HT1080 (cell line): ENCODE data around the gene YPEL3. TPM values are rescaled to one million over a fixed set of nuclear protein-coding genes. Genes with fewer than 3 reads are reported as not detected.
A peak's percentile ranks its signal among the peaks of the same experiment; 100 is the strongest.

Source experiments
- DNase-seq: peaks from one replicate; pipeline ENCODE4 v3.0.0-alpha.2; 2015; ENCODE audit warnings: low read depth
- total RNA-seq: library from RNA; depleted of rRNA; stranded (reverse); fragments of >200 nt; shearing (Covaris generic); gene quantifications from 2 replicates; pipeline ENCODE4 v1.2.3, GENCODE V29; 2014

The YPEL3 gene
- total RNA-seq, 1 experiment from 2014 or later: 0.48 TPM

DNA sequence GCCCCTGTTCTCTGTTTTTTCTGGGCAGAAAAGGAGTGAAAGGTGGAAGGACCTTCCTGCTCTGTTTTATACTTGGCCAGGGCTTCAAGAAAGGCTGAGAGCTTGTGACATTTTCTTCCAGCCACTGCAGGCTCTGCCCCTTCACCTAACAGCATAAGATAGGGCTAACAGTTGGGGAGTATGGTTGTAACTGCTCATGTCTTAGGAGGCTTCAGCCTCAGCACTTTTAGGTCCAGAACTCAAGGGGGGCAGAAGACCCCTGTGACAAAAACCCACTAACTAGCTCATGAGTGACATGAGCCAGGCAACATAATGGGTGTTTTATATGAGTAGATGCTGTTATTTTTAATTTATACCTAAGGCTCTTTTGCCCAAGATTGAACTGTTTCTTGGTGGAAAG lies 25.5 kb downstream of the YPEL3 start:
- no peak for DNase-seq

DNA sequence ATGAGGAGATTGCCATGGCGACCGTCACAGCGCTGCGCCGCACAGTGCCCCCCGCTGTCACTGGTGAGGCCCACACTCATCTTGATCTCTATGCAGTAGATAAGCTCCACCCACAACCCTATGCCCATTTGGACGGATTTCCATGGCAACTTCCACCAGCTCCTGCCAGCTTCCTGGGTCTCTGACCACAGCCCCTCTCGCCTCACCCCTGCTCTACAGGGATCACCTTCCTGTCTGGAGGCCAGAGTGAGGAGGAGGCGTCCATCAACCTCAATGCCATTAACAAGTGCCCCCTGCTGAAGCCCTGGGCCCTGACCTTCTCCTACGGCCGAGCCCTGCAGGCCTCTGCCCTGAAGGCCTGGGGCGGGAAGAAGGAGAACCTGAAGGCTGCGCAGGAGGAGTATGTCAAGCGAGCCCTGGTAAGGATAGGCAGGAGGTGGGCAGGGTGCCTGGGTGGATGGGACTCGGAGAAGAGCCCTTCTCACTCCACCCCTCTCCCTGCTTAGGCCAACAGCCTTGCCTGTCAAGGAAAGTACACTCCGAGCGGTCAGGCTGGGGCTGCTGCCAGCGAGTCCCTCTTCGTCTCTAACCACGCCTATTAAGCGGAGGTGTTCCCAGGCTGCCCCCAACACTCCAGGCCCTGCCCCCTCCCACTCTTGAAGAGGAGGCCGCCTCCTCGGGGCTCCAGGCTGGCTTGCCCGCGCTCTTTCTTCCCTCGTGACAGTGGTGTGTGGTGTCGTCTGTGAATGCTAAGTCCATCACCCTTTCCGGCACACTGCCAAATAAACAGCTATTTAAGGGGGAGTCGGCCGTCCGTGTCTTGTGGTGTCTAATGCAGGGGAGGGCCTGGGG lies 26.2 kb downstream of the YPEL3 start:
- DNase-seq: no peak

DNA sequence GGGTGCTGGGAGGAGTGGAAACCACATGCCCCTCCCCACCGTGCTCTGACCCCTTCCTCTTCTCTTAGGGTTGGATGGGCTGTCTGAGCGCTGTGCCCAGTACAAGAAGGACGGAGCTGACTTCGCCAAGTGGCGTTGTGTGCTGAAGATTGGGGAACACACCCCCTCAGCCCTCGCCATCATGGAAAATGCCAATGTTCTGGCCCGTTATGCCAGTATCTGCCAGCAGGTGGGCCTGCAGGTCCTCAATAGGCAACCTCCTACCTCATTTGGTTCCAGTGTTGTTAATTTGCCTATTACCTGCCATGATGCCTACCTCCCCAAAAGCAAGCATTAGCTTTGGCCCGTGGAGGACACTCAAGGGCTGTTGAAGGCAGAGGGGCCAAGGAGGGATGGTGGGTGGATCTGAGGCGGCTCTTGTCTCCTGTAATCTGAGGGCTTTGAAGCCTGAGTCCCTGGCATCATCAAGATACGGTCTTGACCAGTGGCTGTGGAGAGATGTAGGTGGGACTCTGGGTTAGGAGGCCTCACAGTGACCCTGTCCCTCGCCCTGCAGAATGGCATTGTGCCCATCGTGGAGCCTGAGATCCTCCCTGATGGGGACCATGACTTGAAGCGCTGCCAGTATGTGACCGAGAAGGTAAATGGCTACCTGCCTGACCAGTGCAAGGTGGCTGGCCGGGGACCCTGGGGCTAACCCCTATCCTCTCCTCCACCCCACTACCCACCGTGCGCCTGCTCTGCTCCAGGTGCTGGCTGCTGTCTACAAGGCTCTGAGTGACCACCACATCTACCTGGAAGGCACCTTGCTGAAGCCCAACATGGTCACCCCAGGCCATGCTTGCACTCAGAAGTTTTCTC lies 27.0 kb downstream of the YPEL3 start:
- no peak for DNase-seq

DNA sequence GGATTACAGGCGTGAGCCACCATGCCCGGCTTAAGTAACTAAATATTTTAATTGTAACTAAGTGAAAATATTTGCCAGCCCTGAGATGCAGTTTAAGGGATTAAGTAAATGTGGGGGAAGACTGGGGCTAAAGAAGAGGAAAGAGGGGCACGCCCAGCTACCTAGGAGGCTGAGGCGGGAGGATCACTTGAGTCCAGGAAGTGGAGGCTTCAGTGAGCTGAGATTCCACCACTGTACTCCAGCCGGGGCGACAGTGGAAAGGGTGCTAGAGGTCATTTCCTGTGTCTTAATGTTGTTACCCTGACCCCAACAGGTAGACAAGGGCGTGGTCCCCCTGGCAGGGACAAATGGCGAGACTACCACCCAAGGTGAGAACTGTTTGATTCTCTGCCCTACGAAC lies 27.7 kb downstream of the YPEL3 start:
- no peak for DNase-seq

DNA sequence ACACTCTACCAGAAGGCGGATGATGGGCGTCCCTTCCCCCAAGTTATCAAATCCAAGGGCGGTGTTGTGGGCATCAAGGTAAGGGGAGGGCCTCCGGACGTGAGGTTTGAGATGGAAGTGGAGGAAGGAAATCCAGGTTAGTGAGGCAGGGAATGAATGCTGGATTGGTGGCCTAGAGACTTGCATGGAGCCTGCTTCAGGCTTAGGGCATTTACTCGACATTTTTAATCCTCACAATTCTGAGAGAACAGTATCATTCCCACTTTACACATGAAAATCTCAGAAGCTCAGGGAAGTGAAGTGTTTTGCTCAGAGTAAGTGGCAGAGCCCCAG lies 28.5 kb downstream of the YPEL3 start:
- no peak for DNase-seq

DNA sequence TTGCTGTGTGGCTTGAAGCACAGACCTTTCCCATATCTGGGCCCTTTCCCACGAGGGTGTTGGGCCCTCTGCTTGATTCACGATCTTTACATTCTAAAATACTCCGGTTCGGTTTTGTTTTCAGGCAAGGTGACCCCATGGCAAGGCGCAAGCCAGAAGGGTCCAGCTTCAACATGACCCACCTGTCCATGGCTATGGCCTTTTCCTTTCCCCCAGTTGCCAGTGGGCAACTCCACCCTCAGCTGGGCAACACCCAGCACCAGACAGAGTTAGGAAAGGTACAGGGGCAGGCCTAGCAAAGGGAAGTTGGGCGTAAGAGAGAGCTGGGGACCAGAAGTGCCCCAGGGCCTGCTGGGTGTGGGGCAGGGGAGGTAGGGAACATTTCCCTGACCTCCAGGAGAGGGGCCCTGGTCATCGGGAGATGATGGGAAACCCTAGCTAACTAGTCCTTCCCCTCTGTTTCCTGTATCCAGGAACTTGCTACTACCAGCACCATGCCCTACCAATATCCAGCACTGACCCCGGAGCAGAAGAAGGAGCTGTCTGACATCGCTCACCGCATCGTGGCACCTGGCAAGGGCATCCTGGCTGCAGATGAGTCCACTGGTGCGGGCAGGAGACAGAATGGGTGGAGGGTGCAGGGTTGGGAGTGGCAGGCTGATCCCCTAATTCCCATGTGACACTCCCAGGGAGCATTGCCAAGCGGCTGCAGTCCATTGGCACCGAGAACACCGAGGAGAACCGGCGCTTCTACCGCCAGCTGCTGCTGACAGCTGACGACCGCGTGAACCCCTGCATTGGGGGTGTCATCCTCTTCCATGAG lies 29.0 kb downstream of the YPEL3 start:
- DNase-seq: no peak

DNA sequence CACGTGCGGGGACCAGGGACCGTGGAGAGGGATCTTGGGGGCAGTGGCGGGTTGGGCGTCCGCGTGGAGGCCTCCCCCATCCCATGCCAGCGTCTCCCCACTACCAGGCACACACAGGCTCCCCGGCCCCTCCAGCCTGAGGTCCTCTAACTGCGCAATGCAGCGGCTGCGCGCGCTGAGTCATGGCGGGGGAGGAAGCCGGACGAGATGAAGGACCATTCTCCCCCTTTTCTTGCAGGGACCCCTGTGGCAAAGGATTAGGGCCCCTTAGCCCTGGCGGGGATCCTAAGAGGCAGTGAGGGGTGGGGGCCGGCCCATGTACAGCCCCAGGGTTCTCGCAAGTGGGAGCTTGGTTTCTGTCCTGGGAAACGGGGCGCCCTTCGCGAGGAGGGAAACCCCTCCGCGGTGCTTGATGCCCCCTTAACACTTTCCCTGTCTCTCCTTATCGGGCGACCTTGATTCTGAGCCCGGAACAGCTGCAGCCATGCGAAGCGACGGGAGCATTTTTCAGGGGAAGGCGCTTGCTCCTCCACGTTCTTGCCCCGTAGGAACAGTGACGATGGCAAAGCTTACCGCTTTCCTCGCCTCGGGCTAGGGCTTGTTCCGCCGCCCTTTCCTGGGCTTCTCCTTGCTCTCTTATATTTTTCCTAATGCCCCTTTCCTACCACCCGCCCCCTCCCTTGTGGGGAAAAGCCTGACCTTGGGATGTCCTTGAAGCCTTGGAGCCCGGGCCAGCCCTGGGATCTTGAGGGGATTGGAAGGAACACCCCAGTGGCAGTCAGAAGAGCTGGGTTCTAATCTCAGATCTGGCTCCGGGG lies 29.9 kb downstream of the YPEL3 start:
- DNase-seq: no peak

DNA sequence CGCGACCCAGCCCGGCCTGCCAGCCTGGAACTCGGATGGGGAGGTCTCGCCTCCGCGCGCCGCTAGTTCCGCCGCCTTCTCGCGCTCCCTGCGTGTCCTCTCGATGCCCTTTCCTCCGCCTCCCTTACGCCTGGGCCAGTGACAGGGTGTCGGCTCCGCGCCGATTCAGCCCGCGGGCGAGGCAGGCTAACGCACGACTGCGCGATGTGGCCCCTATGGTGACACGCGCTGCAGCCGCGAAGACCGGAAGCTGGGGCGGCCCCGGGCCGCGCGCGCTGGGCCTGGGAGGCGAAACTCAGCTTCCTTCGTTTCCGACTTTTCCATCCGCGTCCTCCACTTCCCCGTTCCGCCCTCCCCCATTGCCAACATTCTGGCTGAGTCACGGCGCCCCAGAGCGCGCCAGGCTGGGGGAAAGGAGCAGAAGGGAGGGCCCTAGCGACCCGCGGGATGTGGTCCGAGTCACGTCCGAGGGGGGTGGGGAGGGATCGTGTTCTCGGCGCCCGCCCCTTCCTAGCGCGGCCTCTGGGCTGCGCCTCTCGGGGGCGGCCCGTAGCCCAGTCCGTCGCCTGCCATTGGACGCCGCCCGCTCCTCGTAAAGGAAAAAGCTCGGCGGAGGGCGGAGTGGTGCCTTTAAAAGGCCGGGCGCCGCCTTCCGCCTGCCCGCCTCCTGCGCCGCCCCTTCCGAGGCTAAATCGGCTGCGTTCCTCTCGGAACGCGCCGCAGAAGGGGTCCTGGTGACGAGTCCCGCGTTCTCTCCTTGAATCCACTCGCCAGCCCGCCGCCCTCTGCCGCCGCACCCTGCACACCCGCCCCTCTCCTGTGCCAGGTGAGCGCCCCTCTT lies 30.7 kb downstream of the YPEL3 start, which contains the start of gene ALDOA:
Gene ALDOA (plus strand): TSS at position 659 of the 841 bp plus-strand sequence. CDS start 1,138 bp downstream, outside the sequence.
- DNase-seq: peak; percentile 99

DNA sequence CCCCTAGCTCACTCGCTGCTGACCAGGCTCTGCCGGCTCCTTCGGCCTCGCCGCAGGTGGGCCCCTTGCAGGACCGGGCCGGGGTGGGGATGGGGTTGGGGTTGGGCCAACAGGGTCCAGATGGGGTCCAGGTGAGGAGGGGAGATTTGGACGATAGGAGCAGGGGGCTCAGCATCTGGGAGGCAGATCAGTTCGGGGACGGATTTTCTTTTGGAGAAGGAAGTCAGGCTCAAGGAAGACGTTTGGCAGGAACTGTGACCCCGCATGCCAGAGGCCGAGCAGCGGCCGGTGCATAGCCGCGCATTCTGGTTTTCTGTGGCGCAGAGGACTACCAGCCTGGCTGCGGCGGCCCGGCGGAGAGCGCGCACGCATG lies 31.3 kb downstream of the YPEL3 start:
- no peak for DNase-seq

DNA sequence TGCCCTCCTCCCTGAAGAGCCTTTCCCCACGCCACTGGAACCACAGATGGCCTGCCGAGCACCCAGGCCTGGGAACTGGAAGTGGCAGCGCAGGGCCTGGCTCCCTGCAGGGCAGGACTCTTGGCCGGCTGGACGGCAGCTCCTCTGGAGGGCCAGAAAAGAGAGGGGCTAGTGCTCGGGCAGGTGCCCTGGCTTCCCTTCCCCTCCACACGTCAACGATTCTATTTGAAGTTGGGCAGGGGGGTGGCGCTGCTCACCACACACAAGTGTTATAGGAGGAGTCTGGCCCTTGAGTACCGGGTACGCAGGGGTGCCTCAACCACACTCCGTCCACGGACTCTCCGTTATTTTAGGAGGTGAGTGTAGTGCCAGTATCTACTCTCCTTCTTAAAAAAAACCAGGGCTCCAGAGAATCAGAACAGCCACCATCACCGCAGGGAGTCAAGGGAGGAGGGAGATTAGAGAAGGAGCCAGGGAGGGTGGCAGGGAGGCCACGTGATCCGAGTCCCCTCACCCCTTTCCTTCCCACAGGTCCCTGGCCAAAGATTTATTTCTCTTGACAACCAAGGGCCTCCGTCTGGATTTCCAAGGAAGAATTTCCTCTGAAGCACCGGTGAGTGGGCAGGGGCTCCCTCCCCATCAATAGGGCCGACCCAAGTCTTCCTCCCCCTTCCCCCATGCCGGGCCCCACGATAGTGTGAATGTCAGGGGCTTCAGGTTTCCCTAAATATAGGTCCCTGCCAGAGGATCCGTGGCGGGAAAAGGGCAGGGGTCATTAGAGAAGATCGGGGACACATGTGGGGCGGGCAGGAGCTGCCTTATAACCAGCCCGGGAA lies 31.9 kb downstream of the YPEL3 start:
- no peak for DNase-seq

DNA sequence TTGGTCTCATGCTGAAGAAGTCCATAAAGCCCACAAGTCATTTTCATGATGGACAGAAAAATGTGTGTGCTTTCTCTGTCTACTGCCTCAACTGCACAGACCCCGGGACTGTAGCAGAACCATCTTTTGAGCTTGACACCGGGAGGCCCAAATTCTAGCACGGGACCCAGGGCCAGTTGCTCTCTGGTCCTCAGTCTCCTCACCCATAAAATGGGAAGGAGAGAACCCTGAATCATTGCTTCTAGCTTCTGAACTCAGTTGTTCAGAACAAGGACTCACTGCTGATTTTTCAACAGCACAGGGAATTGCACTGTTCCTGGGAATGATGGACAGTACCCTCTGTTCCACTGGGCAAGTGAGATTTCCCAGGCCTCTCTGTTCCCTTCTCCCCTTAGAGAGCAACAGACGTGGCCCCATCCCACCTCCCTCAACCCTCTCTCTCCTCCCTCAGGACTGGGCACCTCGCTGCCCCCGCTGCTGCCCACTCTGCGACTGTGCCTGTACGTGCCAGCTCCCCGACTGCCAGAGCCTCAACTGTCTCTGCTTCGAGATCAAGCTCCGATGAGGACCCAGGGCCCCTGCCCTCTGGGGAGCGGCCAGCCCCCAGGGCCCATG lies 32.6 kb downstream of the YPEL3 start:
- DNase-seq: no peak

DNA sequence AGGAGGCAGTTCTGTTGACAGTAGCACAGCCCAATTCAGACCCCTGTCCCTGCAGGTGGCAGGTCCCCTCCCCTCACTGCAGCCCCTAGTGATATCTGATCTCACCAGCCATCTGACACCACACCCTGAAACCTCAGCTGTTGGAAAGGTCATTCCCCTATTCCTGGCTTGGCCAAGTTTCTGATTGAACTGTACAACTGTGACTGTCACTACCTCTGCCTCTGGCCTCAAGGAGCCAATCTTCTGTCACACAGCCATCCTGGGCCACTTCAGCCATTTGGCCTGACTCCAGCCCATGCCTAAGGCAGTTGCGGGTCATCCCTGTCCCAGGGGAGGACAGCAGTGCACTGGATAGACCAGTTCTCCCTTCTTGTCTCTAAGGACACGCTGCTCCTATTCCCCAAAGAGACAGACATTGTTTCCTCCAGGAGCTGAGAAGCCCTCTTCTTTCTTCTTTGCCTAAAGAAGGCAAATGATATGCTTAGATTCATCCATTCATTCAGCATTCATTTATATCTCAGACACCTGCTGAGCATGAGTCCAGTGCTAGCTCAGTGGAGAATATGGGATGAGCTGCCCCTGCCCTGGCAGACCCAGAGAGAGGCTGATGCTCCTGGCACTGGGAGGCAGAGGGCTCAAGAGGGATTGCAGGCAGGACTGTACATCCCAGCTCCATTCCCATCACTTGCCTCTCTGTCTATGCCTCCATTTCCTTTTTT lies 35.0 kb downstream of the YPEL3 start:
- no peak for DNase-seq

DNA sequence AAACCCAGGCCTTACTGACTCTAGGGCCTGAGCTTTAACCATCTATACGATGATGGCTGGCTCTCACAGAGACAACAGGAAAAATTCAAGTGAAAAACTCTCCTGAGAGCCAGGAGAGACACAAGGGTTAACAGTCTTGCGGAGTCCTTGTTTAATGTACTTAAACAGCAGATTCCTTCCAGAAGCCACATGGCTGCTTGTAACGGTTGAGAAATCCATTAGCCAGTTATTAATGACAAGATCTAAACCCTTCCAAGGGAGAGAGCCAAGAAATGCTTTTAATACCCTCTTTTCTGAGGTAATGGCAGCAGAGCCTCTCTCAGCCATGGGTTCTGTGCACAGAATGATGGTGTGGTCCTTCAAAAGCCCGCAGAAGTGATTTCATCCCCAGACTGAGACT lies 35.7 kb downstream of the YPEL3 start:
- DNase-seq: no peak

DNA sequence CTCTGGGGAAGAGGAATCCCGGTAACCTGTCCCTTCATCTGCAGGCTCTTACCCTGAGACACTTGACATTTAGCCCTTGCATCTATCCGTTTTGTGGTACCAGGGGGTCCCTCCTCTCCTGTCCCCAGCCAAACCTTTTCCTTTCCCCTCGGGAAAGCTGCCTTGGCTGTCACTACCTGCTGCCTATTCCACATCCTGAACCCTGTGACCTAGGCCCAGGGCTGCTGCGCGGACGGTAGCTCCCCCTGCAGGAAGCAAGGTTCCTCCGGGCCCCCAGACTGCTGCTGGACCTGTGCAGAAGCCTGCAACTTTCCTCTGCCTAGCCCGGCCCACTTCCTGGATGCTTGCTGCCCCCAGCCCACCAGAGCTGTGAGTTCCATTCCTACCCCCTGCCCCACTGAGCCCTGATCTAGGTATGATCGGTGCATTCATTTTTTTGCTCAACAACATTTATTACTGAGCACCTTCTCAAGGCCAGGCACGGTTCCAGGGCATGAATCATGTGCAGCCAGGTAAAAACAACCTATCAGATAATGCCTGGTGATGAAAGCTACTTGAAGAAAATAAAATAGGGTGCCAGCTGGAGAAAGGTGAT lies 41.0 kb downstream of the YPEL3 start:
- no peak for DNase-seq

DNA sequence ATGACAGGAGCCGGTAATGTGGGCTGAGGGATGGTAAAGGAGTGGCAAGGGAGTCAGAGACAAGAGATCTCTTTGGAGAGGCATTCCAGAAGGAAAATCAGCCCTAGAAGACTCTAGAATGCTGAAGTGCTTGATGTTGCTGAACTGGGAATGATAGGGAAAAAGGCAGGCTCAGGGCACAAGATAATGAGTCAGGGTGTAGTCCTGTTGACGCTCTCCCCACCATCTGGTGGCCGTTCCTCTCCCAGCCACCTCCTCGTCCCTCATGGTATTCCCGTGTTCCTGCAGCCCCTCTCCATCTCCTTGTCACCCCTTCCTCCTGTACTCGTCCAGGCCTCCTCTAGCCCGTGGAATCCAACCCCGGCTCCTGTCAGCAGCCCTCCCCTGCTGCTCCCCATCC lies 41.6 kb downstream of the YPEL3 start:
- no peak for DNase-seq

DNA sequence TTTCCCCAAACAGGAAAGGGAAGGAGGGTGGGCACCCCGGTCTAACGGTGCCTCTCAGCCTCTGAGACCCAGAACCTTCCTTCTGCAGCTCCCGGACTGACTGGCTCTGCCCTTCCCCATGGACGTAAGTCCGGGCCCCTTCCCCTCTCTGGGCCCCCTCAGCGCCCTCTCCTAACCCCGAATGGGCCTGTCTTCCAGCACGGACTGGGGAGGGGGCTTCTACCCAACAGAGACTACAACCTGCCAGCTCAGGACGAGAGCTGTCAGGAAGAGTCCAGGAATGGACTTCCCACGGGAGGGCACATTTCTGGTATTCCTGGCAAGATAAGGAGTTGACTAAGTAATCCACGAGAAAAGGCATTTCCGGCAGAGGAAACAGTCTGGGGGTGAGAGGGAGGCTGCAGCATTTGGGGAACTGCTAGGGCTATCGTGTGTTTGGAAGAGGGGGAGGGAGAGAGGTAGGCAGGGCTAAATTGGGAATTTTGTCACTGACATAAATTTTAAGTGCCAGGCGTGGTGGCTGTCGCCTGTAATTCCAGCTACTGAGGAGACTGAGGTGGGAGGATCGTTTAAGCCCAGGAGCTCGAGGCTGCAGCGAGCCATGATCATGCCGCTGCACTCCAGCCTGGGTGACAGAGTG lies 42.5 kb downstream of the YPEL3 start:
- no peak for DNase-seq
